Left renal pelvis (tissue), 4 donors: Measurements from ENCODE around the gene RAF1. TPM values are rescaled to one million over a fixed set of nuclear protein-coding genes. Genes with fewer than 3 reads are reported as not detected.

Experiments used
- polyA plus RNA-seq, 4 donors: library from polyadenylated mRNA; unstranded; fragments of 120-200 nt; gene quantifications; one replicate each; pipeline ENCODE4 v1.2.1, GENCODE V29; 2013; ENCODE audit not compliant: insufficient read length in 4 of 4

RAF1 gene
- polyA plus RNA-seq, 4 donors = 99.4 to 144 (median 112) TPM

Other genes starting within 250 kb of the RAF1 start
- 10 to 100 TPM; 18.9 to 28.0 (median 22.1) TPM for gene TSEN2, start 179.6 kb downstream of the RAF1 start, polyA plus RNA-seq
- gene MKRN2OS, start 118.6 kb downstream of the RAF1 start, polyA plus RNA-seq = 1 to 10 TPM in 2 of 4 donors, under 1 TPM in 2; 0.67 to 2.4 (median 1.3) TPM
- gene MKRN2, start 107.0 kb downstream of the RAF1 start, polyA plus RNA-seq = 10 to 100 TPM; 45.3 to 51.9 (median 46.8) TPM
- 1 to 10 TPM in 3 of 4 donors, under 1 TPM in 1; 0.38 to 3.4 (median 1.7) TPM for gene TMEM40, start 95.1 kb upstream of the RAF1 start, polyA plus RNA-seq
- 10 to 100 TPM in 2 of 4 donors, 1 to 10 TPM in 2; 7.1 to 12.4 (median 9.2) TPM for gene CAND2, start 132.6 kb upstream of the RAF1 start, polyA plus RNA-seq
- 1,000 to 10,000 TPM; 2,073 to 2,338 (median 2,152) TPM for gene RPL32, start 177.4 kb upstream of the RAF1 start, polyA plus RNA-seq